Activated naive CD8-positive, alpha-beta T cell (primary cell): ENCODE data around the gene SCARB2.

Experiments used
- H3K27ac Mint-ChIP-seq: one replicate; pipeline ENCODE4 v1.8.0; 2021; ENCODE audit warnings: mixed read lengths
- H3K27me3 Mint-ChIP-seq: one replicate; pipeline ENCODE4 v1.8.0; 2021; ENCODE audit warnings: mixed read lengths
- H3K36me3 Mint-ChIP-seq: one replicate; pipeline ENCODE4 v1.8.0; 2021; ENCODE audit warnings: mixed read lengths
- H3K4me1 Mint-ChIP-seq: one replicate; pipeline ENCODE4 v1.8.0; 2021; ENCODE audit warnings: low read depth, mixed read lengths
- H3K4me3 Mint-ChIP-seq: one replicate; pipeline ENCODE4 v1.8.0; 2021; ENCODE audit warnings: mild to moderate bottlenecking, mixed read lengths
- H3K9me3 Mint-ChIP-seq: one replicate; pipeline ENCODE4 v1.8.0; 2021; ENCODE audit warnings: low read depth, mixed read lengths

Gene SCARB2

DNA sequence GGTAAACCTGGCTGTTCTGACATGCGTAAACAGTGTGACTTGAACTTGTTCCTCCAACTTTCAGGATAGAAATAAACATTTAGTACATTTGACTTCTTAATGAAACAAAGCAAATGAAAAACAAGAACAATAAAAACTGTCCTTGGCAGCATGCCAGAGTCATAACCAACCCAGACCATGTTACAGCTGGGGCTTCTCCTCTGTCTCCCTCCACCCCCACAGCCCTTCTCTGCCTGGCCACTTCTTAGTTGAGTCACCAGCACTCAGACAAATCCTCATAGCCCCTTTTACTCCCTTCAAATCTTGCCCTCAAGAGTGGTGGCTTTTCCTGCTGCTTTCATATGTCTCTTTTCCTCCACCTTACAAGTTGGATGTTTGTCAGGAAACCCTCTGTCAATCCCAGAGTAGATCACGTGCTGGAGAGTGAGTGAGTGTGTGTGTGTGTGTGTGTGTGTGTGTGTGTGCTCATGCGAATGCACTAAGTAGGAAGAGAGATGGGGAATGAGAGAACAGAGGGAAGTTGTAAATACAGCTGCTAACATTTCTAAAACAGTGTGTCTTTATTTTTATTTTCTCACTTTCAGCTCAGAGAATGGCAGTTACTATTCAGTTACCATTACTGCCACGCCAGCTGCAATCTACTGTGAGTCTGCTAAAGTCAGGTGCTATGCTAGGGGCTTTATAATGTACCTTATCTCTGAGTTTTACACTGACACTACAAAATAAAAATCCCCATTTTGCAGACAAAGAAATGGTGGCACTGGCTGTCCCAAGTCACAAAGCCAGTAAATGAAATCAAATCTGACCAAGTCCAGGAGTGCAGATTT lies 15.0 kb downstream of the SCARB2 start:
- H3K27ac Mint-ChIP-seq, result peak overlapping the region; percentile 74
- no peaks in the 10 kb centered on the region for H3K27me3 Mint-ChIP-seq
- peak overlapping the region; percentile 45 for H3K4me3 Mint-ChIP-seq
- peaks cover 14% of the 10 kb centered on the region for H3K36me3 Mint-ChIP-seq
- H3K9me3 Mint-ChIP-seq, result no peaks in the 10 kb centered on the region
- peaks cover 49% of the 10 kb centered on the region for H3K4me1 Mint-ChIP-seq

- Mint-ChIP-seq H3K4me3 (peak overlapping the region; percentile 45), H3K27me3 (no peaks in the 10 kb centered on the region), H3K27ac (no peak overlapping the region), H3K9me3 (no peaks in the 10 kb centered on the region), H3K4me1 (peaks cover 49% of the 10 kb centered on the region), H3K36me3 (peaks cover 19% of the 10 kb centered on the region)
These were observed 15.6 kb downstream of the SCARB2 start for GRCh38 chr4:76197971-76198410.

GRCh38 chr4:76197031-76197743 lies 16.4 kb downstream of the SCARB2 start:
- peaks cover 2% of the 10 kb centered on the region for H3K9me3 Mint-ChIP-seq
- H3K27ac Mint-ChIP-seq, result no peak overlapping the region
- peaks cover 27% of the 10 kb centered on the region for H3K36me3 Mint-ChIP-seq
- peaks cover 46% of the 10 kb centered on the region for H3K4me1 Mint-ChIP-seq
- no peaks in the 10 kb centered on the region for H3K27me3 Mint-ChIP-seq
- H3K4me3 Mint-ChIP-seq, result no peak overlapping the region

DNA sequence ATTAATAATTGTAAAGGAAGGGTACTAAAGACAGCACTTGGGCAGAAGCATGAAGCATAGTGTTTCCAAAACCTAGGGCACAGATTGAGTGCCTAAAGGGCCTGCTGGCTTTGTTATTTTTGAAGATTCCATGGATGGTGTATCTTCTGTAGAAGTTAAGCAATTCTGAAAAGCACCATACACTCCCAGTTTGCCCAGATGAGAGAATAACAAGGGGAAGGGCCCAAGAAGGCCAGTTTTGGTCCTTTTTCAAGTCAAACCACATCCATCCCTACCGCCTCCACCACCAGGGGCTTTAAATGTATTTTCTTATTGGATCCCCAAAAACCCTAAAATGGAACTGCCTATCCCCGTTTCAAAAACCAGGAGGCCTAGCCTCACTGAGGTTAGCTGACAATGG lies 17.2 kb downstream of the SCARB2 start:
- Mint-ChIP-seq H3K27me3 (no peaks in the 10 kb centered on the region), H3K36me3 (peaks cover 34% of the 10 kb centered on the region), H3K4me1 (peaks cover 44% of the 10 kb centered on the region), H3K27ac (no peak overlapping the region), H3K9me3 (peaks cover 7% of the 10 kb centered on the region), H3K4me3 (no peak overlapping the region)

GRCh38 chr4:76195326-76195725 lies 18.3 kb downstream of the SCARB2 start:
- Mint-ChIP-seq H3K27me3 (no peaks in the 10 kb centered on the region), H3K9me3 (peaks cover 7% of the 10 kb centered on the region), H3K27ac (no peak overlapping the region), H3K4me3 (no peak overlapping the region), H3K4me1 (peaks cover 36% of the 10 kb centered on the region), H3K36me3 (peaks cover 39% of the 10 kb centered on the region)

DNA sequence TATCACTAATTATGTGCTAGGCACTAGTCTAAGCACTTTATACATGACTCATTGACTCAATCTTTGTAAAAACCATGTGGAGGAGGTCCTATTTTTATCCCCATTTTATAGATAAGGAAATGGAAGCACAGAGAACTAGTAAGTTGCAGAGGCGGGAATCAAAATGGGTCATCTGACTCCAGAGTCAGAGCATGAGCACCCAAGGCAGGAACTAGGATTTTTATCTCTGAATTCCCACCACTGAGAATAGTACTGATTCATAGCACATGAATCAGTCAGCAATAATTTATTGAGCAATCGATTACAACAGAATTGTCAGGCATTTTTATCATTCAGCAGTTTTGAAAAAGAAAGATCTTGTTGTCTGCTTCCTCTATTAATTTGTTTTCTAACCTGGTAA lies 19.3 kb downstream of the SCARB2 start:
- Mint-ChIP-seq H3K9me3 (peaks cover 7% of the 10 kb centered on the region), H3K27ac (no peak overlapping the region), H3K27me3 (no peaks in the 10 kb centered on the region), H3K4me1 (peaks cover 26% of the 10 kb centered on the region), H3K4me3 (no peak overlapping the region), H3K36me3 (peaks cover 39% of the 10 kb centered on the region)

DNA sequence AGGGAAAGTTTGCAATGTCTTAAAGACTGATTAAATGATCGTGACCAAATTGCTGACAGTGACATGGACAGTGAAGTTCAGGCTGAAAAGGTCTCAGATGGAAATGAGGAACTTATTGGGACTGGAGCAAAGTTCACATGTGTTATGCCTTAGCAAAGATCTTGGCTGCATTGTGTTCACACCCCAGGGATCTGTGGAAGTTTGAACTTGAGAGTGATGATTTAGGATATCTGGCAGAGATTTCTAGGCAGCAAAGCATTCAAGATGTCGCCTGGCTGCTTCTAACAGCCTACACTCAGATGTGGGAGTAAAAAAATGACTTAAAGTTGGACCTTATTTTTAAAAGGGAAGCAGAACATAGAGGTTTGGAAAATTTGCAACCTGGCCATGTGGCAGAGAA lies 21.4 kb downstream of the SCARB2 start:
- H3K9me3 Mint-ChIP-seq, result peaks cover 7% of the 10 kb centered on the region
- peaks cover 9% of the 10 kb centered on the region for H3K4me1 Mint-ChIP-seq
- no peak overlapping the region for H3K27ac Mint-ChIP-seq
- H3K27me3 Mint-ChIP-seq, result no peaks in the 10 kb centered on the region
- peaks cover 40% of the 10 kb centered on the region for H3K36me3 Mint-ChIP-seq
- no peak overlapping the region for H3K4me3 Mint-ChIP-seq

DNA sequence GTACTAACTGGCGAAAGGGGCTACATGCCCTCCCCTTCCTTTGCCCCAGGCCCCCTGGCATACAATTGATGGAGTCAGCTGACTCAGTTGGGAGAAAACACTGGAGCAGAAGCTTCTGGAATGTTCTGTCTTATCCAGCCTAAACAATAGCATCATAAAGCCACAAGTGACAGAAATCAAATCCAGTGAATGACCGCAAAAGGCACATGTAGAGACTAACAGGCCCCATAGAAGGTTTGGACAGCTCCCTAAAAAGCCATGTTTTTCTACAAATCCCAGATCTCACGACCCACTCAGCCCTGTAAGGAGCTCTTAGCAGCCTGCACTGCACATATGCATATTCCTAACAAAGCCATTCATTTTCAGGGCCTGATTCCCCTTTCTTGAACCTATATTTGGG lies 25.1 kb downstream of the SCARB2 start:
- Mint-ChIP-seq H3K4me1 (peaks cover 4% of the 10 kb centered on the region), H3K9me3 (peaks cover 7% of the 10 kb centered on the region), H3K27me3 (no peaks in the 10 kb centered on the region), H3K36me3 (peaks cover 26% of the 10 kb centered on the region), H3K4me3 (no peak overlapping the region), H3K27ac (no peak overlapping the region)

- peaks cover 7% of the 10 kb centered on the region for H3K9me3 Mint-ChIP-seq
- no peaks in the 10 kb centered on the region for H3K27me3 Mint-ChIP-seq
- H3K36me3 Mint-ChIP-seq, result peaks cover 23% of the 10 kb centered on the region
- H3K4me1 Mint-ChIP-seq, result peaks cover 4% of the 10 kb centered on the region
- H3K4me3 Mint-ChIP-seq, result no peak overlapping the region
- H3K27ac Mint-ChIP-seq, result no peak overlapping the region
These were observed 25.5 kb downstream of the SCARB2 start for GRCh38 chr4:76188149-76188548.

GRCh38 chr4:76187152-76187551 lies 26.5 kb downstream of the SCARB2 start:
- peaks cover 14% of the 10 kb centered on the region for H3K36me3 Mint-ChIP-seq
- H3K27me3 Mint-ChIP-seq, result no peaks in the 10 kb centered on the region
- H3K4me3 Mint-ChIP-seq, result no peak overlapping the region
- H3K27ac Mint-ChIP-seq, result peak overlapping the region; percentile 28
- H3K4me1 Mint-ChIP-seq, result peaks cover 4% of the 10 kb centered on the region
- peaks cover 4% of the 10 kb centered on the region for H3K9me3 Mint-ChIP-seq

DNA sequence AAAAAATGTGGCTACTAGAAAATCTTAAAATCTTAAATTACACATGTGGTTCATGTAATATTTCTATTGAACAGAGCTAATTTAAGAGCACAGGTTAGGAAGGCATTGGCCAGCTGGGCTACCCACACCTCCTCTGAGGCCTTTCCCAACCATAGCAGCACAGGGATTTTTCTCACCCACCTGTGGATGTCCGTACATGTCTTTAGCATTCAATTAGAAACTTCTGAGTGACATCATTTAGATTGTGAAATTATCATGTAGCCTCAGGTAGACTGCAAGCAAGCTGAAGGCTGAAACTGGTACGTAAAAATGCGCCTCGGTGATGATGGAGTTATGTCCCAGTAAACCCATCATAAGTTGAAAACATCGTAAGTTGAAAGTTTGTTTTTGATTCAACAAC lies 31.2 kb downstream of the SCARB2 start:
- H3K4me1 Mint-ChIP-seq, result peaks cover 2% of the 10 kb centered on the region
- peaks cover 4% of the 10 kb centered on the region for H3K36me3 Mint-ChIP-seq
- no peak overlapping the region for H3K27ac Mint-ChIP-seq
- no peaks in the 10 kb centered on the region for H3K9me3 Mint-ChIP-seq
- no peak overlapping the region for H3K4me3 Mint-ChIP-seq
- no peaks in the 10 kb centered on the region for H3K27me3 Mint-ChIP-seq

DNA sequence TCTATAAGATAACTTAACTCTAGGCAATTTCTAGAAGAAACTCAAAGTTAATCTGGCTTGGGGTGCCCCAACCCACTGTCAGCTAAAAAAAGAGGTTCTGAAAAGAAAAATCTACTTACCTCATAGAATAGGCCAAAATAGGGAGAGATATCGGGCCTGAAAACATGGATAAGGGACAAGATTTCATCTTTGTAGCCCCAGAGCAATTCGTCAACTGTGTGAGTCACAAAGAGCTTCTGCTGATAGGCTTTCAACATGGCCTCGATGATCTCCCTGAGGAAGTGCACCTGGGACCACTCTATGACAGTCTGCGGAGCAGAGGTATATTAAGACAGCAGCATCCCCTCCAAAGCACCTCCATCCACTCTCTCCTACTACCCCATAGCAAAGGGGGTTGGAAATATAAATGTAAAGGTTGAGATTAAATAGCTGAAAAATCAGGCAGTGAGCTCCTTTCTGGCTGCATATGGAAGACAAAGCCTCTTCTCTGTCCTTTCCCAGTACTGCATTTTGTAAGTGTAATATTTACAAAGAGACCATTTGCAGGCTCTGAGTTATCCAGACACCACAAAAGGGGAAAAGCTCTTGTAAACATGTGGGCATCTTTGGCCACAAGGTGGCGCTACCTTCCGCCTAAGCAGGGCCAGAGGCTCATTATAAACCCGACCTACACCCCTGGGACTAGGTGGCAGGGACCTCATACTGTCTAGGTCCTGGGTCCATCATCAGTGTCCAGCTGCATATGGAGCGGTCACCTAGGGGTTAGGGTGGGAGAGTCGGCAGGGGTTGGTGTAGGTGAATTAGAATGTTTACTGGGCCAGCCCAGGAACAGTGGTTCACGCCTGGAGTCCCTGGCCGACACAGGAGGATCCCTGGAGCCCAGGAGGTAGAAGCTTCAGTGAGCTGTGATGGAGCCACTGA lies 34.0 kb downstream of the SCARB2 start:
- H3K27ac Mint-ChIP-seq, result no peak overlapping the region
- peaks cover 4% of the 10 kb centered on the region for H3K36me3 Mint-ChIP-seq
- no peak overlapping the region for H3K4me3 Mint-ChIP-seq
- H3K4me1 Mint-ChIP-seq, result no peaks in the 10 kb centered on the region
- H3K27me3 Mint-ChIP-seq, result no peaks in the 10 kb centered on the region
- no peaks in the 10 kb centered on the region for H3K9me3 Mint-ChIP-seq

GRCh38 chr4:76178296-76178695 lies 35.3 kb downstream of the SCARB2 start:
- Mint-ChIP-seq H3K27me3 (no peaks in the 10 kb centered on the region), H3K36me3 (peaks cover 4% of the 10 kb centered on the region), H3K4me1 (no peaks in the 10 kb centered on the region), H3K9me3 (no peaks in the 10 kb centered on the region), H3K27ac (no peak overlapping the region), H3K4me3 (no peak overlapping the region)

GRCh38 chr4:76177709-76178108 lies 35.9 kb downstream of the SCARB2 start:
- peaks cover 4% of the 10 kb centered on the region for H3K36me3 Mint-ChIP-seq
- H3K4me1 Mint-ChIP-seq, result no peaks in the 10 kb centered on the region
- H3K9me3 Mint-ChIP-seq, result no peaks in the 10 kb centered on the region
- H3K27me3 Mint-ChIP-seq, result no peaks in the 10 kb centered on the region
- H3K27ac Mint-ChIP-seq, result no peak overlapping the region
- no peak overlapping the region for H3K4me3 Mint-ChIP-seq

GRCh38 chr4:76175336-76175735 lies 38.3 kb downstream of the SCARB2 start:
- H3K36me3 Mint-ChIP-seq, result peaks cover 4% of the 10 kb centered on the region

More at GRCh38 chr4:76175336-76175735, 38.3 kb downstream of the SCARB2 start:
- Mint-ChIP-seq H3K4me3 (no peak overlapping the region), H3K27me3 (no peaks in the 10 kb centered on the region), H3K27ac (no peak overlapping the region), H3K4me1 (no peaks in the 10 kb centered on the region), H3K9me3 (no peaks in the 10 kb centered on the region)
